ENCODE measurements around the gene CLDN34.

The CLDN34 gene

DNA sequence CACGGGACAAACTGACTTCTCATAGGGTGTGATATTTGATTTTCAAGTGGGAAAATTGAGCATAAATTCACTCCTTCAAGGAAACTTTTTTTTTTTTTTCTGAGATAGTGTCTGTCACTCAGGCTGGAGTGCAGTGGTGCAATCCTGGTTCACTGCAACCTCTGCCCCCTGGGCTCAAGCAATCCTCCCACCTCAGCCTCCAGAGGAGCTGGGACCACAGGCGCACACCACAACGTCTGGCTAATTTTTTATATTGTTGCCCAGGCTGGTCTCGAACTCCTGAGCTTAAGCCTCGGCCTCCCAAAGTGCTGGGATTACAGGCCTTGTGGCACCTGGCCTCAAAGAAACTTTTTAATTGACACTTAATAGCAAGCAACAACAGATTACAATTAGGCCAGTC, 13.8 kb downstream of the CLDN34 start:
- DNase-seq (ENCODE audit: low spot score), result no peak

DNA sequence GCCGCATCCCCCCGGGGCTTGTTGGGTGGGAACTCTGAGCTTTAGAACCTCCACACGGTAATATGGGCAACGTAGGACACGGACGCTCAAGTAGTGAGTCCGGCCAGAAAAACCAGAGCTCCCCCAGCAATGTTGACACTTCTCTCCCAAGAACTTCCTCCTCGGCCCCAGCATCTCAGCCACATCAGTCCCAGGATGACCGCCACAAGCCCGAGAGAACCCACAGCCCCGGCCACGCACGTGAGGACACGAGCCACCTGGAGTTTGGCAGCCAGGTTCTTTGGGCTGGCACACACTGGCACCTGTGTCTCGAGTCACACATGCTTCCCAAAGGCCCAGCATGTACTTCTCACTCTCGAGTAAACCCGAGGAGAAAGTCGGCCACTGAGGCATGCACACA, 16.3 kb downstream of the CLDN34 start:
- no peak for DNase-seq (ENCODE audit: low spot score)

DNA sequence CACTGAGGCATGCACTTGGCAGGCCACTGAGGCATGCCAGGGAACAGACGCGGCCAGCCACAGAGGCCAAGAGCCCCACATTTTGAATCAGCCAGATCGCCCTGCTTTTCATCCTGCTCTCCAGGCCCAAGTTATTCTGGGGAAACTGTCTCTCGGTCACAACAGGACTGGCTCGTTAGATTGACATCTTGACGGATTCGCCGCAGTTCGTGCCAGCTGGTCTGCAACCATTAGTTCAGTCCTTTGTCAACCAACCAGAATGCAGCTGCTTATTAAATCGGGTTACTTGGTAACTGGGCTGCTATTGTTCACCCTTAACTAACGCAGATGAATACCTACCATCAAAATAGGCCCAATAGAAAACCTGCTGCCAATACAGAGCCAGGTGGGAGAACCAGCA, 16.7 kb downstream of the CLDN34 start:
- DNase-seq (ENCODE audit: low spot score), result no peak

DNA sequence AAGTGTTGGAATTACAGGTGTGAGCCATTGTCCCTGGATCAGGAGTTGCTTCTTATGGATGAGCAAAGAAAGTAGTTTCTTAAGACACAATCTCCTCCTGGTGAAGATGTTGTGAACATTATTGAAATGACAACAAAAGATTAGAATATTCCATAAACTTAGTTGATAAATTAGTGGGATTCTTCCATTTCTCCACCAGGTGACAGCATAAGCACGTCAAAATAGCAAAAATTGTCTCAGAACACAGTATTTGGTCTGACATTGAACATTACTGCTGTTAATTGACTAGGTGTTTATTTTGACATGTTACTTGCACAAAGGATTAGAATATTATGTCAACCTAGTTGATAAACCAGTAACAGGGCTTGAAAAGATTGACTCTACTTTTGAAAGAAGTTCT, 21.6 kb downstream of the CLDN34 start:
- DNase-seq (ENCODE audit: low spot score), result peak; percentile 22

DNA sequence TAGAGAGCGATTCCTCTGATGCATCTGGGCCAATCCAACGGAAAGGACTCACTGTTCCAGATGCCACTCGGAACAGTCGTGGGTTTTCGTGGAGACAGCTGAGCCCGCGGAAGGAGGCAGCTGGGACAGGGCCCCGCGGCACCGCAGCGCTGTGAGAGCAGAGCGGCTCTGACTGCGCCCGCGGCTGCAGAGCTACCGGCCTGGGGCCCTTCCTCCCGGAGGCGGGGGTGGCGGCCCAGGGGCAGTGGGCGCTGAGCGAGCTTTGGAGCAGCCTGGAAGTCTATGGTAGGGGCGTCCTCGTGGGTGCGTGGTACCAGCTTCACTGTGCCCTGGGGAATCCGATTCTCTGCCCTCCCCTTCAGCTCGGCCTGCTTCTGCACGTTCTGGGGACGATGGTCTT, 24.9 kb downstream of the CLDN34 start:
- no peak for DNase-seq (ENCODE audit: low spot score)

DNA sequence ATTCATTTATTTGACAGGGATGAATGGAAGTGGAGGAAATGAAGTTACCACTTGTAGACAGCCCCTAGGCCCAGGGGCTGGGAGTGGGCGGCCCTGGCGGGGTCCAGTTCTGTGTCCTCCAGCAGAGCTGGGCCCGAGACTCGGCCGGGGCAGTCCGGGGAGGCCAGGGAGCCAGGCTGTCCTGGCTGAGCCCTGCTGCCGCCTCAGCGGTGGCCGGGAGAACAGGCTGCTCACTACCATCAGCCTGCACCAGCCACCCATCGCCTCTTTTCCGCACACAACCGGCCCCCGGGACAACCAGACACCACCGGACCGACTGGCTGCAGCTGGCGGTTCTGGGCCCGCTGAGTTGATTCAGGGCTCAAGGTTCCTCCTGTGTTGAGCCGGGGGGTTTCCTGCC, 25.6 kb downstream of the CLDN34 start:
- DNase-seq (ENCODE audit: low spot score), result no peak

DNA sequence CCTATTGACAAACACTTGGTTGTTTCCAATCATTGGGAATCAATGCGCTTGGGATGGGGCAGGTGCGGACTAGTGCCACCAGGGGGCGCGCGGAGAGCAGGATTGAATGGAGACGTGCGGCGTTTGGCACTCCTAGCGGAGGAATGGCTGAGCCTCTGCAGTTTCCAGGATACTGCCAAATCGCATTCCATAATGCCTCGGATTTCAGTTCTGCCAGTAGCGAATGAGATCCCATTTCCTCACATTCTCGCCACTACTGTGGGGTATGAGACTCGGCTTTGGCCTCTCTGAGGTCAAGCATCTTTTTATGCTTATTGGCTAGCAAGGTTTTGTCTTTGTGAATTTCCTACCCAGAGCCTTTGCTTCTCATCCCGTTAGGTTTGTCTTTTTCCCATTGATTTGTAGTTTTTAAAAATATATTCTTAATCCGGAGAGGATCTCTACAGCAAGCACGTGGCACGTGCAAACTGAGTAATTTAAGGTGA, 28.7 kb downstream of the CLDN34 start:
- peak; percentile 81 for DNase-seq (ENCODE audit: low spot score)

DNA sequence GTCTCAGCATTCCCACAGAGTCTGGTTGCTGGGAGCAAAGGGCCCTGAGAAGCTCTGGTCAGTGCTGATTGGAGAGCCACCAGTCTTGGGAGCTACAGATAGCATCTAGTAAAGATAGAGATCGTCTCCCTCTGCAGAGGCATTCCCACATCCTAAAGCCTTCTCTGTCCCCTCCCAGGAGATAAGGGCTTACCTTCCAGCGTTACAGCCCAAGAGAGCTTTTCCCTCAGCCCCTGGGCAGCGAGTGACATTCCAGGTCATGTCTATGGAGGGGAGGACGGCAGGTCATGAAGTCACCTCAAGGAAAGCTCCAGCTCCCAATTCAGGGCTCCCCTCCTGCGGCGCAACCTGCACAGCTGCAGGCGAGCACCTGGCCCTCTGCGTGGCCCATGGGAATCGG, 29.9 kb downstream of the CLDN34 start:
- DNase-seq (ENCODE audit: low spot score), result no peak

DNA sequence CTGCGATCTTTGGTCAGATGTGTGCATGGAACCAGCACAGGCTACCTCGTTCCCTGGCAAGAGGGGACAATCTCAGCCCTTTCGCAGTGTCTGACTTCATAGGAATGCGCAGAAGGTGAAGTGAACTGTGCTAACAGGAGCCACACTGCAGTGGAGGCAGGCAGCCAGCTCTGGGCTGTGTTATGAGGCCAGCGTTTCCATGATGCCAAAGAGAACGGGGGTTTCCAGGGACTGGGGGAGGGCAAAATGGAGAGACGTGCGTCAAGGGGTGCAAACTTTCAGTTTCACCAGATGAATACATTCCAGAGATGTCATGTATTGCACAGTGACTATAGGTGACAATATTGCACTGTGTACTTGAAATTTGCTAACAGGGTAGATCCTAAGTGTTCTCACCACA, 30.4 kb downstream of the CLDN34 start:
- peak; percentile 37 for DNase-seq (ENCODE audit: low spot score)

DNA sequence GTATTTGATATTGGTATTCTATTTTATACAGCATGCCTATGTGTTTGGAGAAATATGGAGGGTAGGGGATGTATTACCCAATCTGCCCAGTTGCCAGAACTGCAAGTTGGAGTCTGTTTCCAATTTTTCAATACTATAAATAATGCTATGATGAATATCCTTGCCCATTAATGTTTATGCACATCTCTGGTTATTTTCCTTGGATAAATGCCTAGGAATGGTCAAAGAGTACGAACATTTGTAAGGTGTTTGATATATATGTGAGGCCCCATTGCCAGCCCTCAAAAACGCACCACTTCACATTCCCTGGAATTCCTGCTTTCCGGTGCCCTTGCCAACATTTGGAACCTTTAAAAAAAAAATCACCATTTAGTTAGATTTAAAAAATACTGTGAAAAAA, 34.3 kb downstream of the CLDN34 start:
- no peak for DNase-seq (ENCODE audit: low spot score)

DNA sequence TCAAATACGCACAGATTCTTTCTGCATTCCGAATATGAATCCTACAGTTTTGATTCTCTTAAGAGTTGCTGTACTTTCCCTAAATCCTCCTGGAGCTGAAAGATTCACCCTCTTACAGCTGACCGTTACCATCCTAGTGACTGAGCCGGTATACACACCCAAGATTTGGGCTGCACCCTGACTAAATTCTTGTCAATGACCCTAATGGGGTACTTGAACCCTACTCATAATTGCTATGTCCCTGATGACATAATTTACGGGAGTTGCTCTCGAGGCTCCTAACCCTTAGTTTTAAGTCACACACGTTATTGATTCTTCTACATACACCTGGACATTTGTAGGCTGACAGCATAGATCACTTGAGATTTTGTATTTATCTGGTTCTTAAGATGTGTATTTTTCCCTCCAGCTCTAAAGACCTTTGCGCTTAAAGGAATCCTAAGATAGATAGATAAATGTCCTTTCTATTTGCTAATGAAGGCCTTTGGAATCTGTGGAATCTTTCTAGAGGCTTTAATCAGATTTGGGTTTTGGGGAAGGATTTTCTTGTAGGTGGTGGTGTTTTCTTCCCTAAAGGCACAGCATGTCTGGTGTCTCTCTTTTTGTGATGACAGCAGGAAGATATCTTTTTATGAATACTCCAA, 37.8 kb downstream of the CLDN34 start:
- no peak for DNase-seq (ENCODE audit: low spot score)

DNA sequence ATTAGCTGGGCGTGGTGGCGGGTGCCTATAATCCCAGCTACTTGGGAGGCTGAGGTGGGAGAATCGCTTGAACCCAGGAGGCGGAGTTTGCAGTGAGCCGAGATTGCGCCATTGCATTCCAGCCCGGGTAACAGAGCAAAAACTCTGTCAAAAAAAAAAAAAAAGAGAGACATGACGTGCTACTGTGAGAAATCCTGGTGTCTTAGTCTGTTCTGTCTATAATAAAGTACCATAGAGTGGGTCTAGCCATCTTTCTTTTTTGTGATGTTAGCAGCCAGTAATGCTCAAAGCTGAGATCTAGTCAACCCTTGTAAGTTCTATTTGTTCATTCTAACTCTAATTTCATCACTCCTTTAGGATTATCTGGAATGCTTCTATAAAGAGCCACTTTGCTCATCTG, 38.9 kb downstream of the CLDN34 start:
- no peak for DNase-seq (ENCODE audit: low spot score)

DNA sequence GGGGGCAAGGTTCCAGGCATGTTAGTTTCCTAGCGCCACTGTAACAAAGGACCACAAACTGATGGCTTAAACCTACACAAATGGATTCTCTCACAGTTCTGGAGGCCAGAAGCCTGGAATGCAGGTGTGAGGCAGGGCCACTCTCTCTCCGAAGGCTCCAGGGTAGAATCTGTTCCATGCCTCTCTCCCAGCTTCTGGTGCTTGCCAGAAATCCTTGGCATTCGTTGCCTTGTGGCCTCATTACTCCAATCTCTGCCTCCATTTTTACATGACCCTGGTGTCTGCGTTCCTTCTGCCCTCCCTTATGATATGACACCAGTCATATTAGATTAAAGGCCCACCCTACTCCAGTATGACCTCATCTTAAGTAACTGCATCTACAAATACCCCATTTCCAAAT, 39.6 kb downstream of the CLDN34 start:
- DNase-seq (ENCODE audit: low spot score), result no peak

DNA sequence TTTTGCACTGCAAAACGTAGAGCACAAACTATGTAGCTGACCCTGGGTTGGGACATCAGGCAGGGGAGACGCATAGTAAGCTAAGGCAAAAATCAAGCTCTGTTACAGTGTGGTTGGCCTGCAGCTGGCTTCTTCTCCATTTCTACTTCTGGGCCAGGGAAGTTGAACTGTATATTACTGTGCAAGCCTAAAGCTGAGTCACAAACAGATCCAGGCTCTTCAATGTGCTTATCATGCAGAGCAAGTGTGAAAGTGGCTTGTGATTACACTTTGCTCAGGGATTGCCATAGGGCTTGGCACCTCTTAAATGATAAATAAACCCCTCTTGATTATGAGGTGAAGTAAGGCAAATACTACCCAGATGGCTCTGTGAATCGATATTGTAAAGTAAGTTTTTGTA, 40.5 kb downstream of the CLDN34 start:
- no peak for DNase-seq (ENCODE audit: low spot score)

DNA sequence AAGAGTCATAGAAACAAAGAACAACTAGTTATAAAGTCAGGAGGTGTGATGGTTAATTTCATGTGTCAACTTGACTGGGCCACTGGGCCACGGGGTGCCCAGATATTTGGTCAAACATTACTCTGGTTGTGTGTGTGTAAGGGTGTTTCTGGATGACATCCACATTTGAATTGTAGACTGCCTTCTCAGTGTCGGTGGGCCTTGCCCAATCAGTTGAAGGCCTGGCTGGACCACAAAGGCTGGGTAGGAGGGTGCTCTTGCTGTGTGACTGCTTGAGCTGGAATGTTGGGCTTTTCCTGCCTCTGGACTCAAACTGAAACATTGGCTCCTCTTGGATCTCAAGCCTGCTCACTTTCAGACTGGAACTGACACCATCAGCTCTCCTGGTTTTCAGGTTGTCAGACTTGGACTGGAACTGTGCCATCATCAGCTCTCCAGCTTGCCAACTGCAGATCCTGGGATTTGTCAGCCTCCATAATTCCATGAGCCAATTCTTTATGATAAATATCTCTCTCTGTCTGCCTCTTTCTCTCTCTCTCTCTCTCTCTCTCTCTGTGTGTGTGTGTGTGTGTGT, 41.4 kb downstream of the CLDN34 start:
- DNase-seq (ENCODE audit: low spot score), result no peak

DNA sequence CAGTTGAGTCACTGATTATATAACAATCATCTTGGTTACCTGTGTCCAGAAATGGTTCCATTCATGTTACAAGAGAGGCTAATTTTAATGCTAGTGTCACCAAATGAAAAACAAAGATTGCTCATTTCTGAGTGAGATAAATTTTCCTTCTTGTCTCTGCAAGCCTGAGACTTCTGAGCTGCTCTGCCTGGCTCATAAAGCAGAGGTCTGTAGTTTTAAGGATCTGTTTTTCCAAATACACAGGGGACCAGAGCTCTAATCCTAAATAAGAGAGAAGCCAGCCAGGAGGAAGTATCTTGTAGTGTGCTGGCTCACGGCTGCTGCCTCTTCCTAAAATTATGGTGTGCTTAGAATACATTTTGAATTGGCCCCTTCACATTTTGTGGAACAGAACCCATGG, 42.6 kb downstream of the CLDN34 start:
- no peak for DNase-seq (ENCODE audit: low spot score)

DNA sequence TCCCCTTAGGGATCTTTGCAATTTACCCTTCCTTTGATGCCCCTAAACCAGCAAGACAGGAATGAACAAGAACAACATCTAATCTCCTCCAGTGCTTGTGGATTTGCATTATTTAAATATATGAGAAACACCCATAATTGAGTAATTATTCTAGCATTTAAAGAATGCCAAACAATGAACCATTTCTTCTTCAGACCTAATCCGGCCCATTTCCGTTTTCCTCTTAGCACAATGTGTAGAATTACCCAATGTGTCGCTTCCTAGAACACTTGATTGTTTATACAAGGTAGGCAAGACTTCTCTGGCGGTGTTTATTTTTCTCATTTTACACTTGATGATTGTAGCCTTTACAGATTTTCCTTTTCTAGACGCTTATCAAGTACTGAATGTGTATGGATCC, 43.5 kb downstream of the CLDN34 start:
- DNase-seq (ENCODE audit: low spot score), result no peak

DNA sequence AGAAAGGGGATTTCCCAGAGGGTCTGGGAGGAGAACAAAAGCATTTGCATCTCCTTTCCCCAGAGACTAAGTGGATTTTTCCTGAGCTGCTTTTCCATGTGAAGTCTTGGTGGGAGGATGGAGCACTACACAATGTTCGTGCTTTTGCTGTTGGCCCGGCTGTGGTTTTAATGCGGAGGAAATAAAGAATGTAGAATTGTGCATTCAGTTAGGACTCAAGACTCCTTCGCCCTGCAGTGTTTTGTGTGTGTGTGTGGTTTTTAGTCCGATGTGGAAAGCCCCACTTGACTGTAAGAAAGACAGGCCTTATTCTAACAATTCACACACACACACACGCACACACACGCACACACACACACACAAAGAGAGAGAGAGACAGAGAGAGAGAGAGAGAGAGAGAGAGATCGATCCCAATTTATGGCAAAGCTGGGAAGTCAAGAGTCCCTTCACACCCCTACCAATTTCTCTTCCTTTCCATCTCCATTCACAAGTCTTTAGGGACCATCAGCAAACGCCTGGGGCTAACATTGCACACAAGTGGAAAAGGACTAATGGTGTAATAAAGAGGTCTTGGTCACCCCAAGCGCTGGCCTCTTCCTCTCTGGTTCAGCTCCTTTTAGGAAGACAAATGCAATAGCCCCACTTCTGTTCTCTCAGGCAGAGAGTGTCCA, 44.2 kb downstream of the CLDN34 start:
- DNase-seq (ENCODE audit: low spot score), result no peak

DNA sequence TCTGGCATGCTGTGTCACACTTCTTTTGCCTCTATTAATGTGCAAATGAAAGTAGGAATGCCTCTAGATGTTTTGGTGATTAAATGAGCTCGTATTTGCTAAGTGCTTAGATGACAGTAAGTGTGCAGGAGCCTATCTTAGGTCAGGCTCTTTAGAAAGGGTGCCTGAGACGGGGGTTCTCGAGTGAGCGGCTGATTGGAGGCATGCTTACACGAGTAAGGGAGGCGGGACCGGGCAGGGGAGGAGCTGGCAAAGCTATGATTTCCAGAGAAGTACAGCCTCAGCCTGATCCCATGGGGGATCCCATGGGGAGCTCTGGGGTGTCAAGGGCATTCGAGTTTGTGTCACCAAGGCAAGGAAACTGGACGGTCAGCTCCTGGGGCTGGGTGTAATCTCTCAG, 44.8 kb downstream of the CLDN34 start:
- no peak for DNase-seq (ENCODE audit: low spot score)

DNA sequence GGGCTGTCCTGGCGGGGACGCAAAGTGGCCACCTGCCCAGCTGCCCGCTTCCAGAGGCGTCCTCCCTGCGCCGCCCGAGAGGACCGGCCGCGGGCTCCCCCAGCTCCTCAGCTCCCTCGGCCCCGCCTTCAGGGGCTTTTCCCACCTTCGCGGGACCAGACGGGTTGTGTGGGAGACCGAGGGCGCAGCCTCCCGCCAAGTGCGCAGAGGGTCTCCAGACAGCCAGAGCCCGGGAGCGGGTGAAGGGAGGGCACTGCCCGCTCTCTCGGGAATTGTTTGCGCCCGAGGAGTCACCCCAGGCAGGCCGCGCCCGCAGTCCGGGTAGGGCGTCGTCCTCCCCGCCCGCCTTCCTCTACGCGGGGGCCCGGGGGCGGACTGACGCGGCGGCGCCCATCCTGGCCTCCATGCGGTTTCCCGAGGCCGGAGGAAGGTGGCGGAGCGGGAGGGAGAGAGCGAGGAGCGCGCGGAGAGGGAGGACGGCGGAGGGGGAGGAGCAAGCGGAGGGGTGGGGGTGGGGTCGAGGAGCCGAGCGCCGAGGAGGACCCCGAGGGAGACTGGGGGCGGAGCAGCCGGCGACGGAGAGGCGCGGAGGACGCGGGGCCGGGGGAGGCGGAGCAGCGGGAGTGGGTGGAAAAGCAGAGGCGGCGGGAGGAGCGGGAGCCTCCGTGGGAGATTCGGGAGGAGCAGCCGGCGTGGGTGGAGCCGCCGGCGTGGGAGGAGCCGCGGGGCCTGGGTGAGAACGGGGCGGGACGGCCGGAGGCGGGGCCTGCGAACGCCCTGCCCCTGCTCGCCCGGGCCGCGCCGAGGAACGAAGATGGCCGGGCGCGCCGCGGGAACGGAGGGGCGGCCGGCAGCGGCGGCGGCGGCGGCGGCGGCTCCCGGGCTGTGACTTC, 47.5 kb downstream of the CLDN34 start:
- peak; percentile 79 for DNase-seq (ENCODE audit: low spot score)

DNA sequence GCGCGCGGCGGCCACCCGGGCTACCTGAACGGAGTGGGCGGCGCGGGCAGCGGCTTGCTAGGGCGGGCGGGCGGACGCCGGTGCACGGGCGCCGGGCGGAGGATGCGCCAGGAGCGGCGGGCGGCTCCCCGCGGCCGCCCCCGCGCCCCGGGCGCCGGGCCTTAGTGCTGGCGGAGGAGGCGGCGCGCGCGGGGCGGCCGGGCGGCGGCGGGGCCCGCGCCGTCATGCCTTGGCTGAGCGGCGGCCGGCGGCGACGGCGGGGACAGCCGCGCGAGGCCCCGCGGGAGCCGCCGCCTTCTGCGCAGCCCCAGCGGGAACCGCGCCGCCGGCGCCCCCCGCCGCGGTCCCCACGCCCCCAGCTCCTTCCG, 48.2 kb downstream of the CLDN34 start:
- DNase-seq (ENCODE audit: low spot score), result no peak

DNA sequence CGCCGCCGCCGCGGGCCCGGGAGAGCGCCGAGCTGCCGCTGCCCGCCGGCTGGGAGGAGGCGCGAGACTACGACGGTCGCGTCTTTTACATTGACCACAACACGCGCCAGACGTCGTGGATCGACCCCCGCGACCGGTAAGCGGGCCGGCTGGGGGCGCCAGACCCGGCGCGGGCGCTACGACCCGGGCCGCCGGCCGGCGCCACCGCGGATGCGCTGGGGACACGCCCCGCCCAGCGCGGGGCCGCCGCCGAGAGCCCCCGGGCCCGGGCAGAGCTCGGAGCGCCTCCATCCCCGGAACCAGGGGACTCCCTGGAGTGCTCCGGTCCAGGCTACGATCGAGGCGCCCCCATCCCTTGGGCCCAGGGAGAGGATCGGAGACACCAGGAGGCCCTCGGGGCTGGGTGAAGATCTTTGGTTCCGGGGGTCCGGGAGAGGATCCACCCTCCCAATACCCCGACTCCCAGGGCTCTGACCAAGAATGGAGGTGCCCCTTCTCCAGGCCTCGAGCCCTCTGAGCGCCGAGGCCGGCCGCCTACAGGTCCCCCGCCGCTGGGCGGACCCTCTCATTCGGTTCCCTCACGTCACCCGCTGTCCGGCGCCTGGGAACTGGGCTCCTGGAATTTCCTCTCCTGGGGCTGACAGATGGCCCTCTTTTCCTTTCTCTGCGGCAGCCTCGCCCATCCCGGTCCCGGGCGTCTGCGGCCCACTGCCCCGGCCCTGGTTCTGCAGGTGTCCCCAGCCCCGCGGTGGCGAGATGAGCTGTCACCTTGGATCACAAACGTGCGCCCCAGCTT, 48.8 kb downstream of the CLDN34 start:
- DNase-seq (ENCODE audit: low spot score), result peak; percentile 24
